Measurements from ENCODE around the gene NOP10. TPM values are rescaled to one million over a fixed set of nuclear protein-coding genes. Genes with fewer than 3 reads are reported as not detected.

NOP10 gene
- total RNA-seq, 1 experiment from 2014 or later = 235 TPM

DNA sequence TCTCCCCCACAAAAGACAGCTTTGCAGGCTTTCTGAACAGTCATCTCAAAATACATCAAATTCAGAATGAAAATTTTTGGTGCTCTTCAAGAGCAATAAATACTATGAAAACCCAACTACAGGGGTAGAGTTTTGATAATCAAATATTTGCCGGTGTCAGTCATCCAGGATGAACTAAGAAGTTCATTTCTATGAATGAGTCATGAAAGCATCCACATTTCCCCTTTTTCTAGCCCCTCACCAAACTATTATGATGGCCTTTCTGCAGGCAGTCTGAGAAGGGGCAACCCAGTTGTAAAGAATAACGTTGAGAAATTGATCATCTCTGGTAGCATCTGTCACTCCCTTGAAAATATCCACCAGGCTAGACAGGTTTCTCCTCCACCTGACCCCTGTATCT lies 27.2 kb upstream of the NOP10 start:
- Histone ChIP-seq H2AK5ac (ENCODE audit: insufficient read length, low read length) (no peak overlapping the region), H2BK15ac (ENCODE audit: low read depth, low read length) (no peak overlapping the region), H3K9me3 (ENCODE audit: control insufficient read depth, low read depth, low read length) (no peaks in the 10 kb centered on the region), H4K20me1 (ENCODE audit: control insufficient read depth, insufficient read depth, insufficient read length) (no peaks in the 10 kb centered on the region), H3T11ph (ENCODE audit: low read length) (no peak overlapping the region), H3K4ac (ENCODE audit: low read depth, low read length) (no peak overlapping the region), H4K8ac (replicated peaks; ENCODE audit: insufficient read length, low read depth, low read length) (no peak overlapping the region), H3K27ac (ENCODE audit: insufficient read length, low read depth, low read length) (no peak overlapping the region), H3K56ac (ENCODE audit: insufficient read length, low read depth, low read length) (no peak overlapping the region), H2BK12ac (ENCODE audit: insufficient read length, low read depth, low read length) (no peak overlapping the region), H2AFZ (ENCODE audit: low read length) (no peak overlapping the region), H3K27me3 (ENCODE audit: insufficient read depth, low read length) (no peaks in the 10 kb centered on the region), H3K23ac (ENCODE audit: insufficient read length, low read depth, low read length) (no peak overlapping the region), H3K23me2 (ENCODE audit: insufficient read length, low read depth, low read length, poor library complexity, severe bottlenecking) (peaks cover 12% of the 10 kb centered on the region), H3K79me1 (ENCODE audit: insufficient read depth, low read depth, low read length, poor library complexity, severe bottlenecking) (peaks cover 4% of the 10 kb centered on the region), H3K18ac (ENCODE audit: insufficient read length, low read depth, low read length) (no peak overlapping the region), H2BK20ac (ENCODE audit: low read depth, low read length, poor library complexity, severe bottlenecking) (no peak overlapping the region), H4K5ac (ENCODE audit: insufficient read length, low read depth, low read length) (no peak overlapping the region), H3K79me2 (ENCODE audit: insufficient read depth, low read length) (peaks cover 5% of the 10 kb centered on the region; the same call in 1 of the 2 replicates), H3K14ac (ENCODE audit: insufficient read depth, low read length) (no peak overlapping the region), H2BK120ac (ENCODE audit: low read depth, low read length, poor library complexity, severe bottlenecking) (no peak overlapping the region), H3K4me2 (ENCODE audit: insufficient read depth, insufficient read length, low read length) (no peak overlapping the region), H3K4me1 (ENCODE audit: insufficient read depth, low read length) (peaks cover 6% of the 10 kb centered on the region; the same call in 1 of the 2 replicates), H4K91ac (ENCODE audit: insufficient read length, low read depth, low read length) (no peak overlapping the region), H2BK5ac (ENCODE audit: insufficient read length, low read length) (no peak overlapping the region), H3K9ac (ENCODE audit: extremely low read depth, insufficient read length, low read length) (no peak overlapping the region)
- WGBS (ENCODE audit: extremely low coverage, insufficient read length, low lambda C conversion rate) = no CpG with 5 or more reads among the region's 2 CpGs
- Mint-ChIP-seq H3K27me3 (ENCODE audit: low read depth) (no peaks in the 10 kb centered on the region; the same call in none of the 2 replicates), H3K4me1 (peaks cover 19 to 21% of the 10 kb centered on the region in 2 experiments), H3K4me3 (no peak overlapping the region), H3K36me3 (ENCODE audit: insufficient read depth in 1 of 3, low read depth in 3 of 3) (peaks cover 6 to 19% (median 16%) of the 10 kb centered on the region in 3 experiments; a peak in 5 of 7 replicates), H3K9me3 (peaks cover 18 to 22% of the 10 kb centered on the region in 2 experiments), H3K27ac (no peak overlapping the region)
- no peak for TF ChIP-seq CTCF (conservative IDR thresholded peaks at IDR 0.05)
- DNase-seq = no peak
